NOMO-1 (cell line): Measurements from ENCODE around the gene CTNNBIP1.

Source experiments
- DNase-seq, 2 experiments: peaks; one replicate each; lab custom pipeline; 2025; ENCODE audit not compliant: unreplicated experiment in 2 of 2; lab: John Stamatoyannopoulos, UW

Gene CTNNBIP1

GRCh38 chr1:9881838-9882249, 28.2 kb downstream of the CTNNBIP1 start:
- no peak for DNase-seq

- no peak for DNase-seq
Observed at GRCh38 chr1:9878404-9878803, 31.7 kb downstream of the CTNNBIP1 start.

GRCh38 chr1:9877962-9878361, 32.1 kb downstream of the CTNNBIP1 start:
- no peak for DNase-seq

- no peak for DNase-seq
Observed at GRCh38 chr1:9875636-9876000, 34.5 kb downstream of the CTNNBIP1 start.

- DNase-seq, result peak; percentile 53 to 68
Observed at GRCh38 chr1:9874959-9875635, 35.0 kb downstream of the CTNNBIP1 start.

GRCh38 chr1:9874412-9874811, 35.7 kb downstream of the CTNNBIP1 start:
- DNase-seq, result no peak

- no peak for DNase-seq
Observed at GRCh38 chr1:9873992-9874391, 36.1 kb downstream of the CTNNBIP1 start.

- no peak for DNase-seq
Observed at GRCh38 chr1:9873385-9873784, 36.7 kb downstream of the CTNNBIP1 start.

- no peak for DNase-seq
Observed at GRCh38 chr1:9872430-9873165, 37.5 kb downstream of the CTNNBIP1 start.

- no peak for DNase-seq
Observed at GRCh38 chr1:9871707-9872425, 38.2 kb downstream of the CTNNBIP1 start.

- no peak for DNase-seq
Observed at GRCh38 chr1:9871021-9871420, 39.0 kb downstream of the CTNNBIP1 start.

- DNase-seq, result no peak
Observed at GRCh38 chr1:9870572-9870971, 39.5 kb downstream of the CTNNBIP1 start.

- DNase-seq, result no peak
Observed at GRCh38 chr1:9869831-9870251, 40.2 kb downstream of the CTNNBIP1 start.

- no peak for DNase-seq
Observed at GRCh38 chr1:9868244-9868590, 41.9 kb downstream of the CTNNBIP1 start.

GRCh38 chr1:9867408-9868243, 42.4 kb downstream of the CTNNBIP1 start:
- peak; percentile 29 to 69 for DNase-seq

GRCh38 chr1:9866836-9867235, 43.2 kb downstream of the CTNNBIP1 start:
- no peak for DNase-seq

- DNase-seq, result no peak
Observed at GRCh38 chr1:9865724-9866123, 44.3 kb downstream of the CTNNBIP1 start.

- no peak for DNase-seq
Observed at GRCh38 chr1:9863371-9863770, 46.7 kb downstream of the CTNNBIP1 start.

- no peak for DNase-seq
Observed at GRCh38 chr1:9861360-9861759, 48.7 kb downstream of the CTNNBIP1 start.

GRCh38 chr1:9860887-9861286, 49.2 kb downstream of the CTNNBIP1 start:
- no peak for DNase-seq
